Fibroblast of mammary gland (primary cell): ENCODE results near the gene PPARA.

Experiments used
- DNase-seq: peaks from one replicate; pipeline ENCODE4 v3.0.0-alpha.2; 2010; ENCODE audit warnings: low read depth
- H3K4me3 ChIP-seq: 2 replicates; pipeline ENCODE4 v1.5.1; 2011; ENCODE audit warnings: low read depth, mild to moderate bottlenecking, low read length, moderate library complexity; ENCODE audit not compliant: control insufficient read depth
- TF ChIP-seq, protein P1 (sequence below): conservative IDR thresholded peaks from 2 replicates; pipeline ENCODE4 v1.5.1; 2011; ENCODE audit warnings: low read depth, low read length, inconsistent platforms; ENCODE audit not compliant: control insufficient read depth, insufficient read depth

Gene PPARA

GRCh38 chr22:46104881-46105493, 45.3 kb upstream of the PPARA start:
- DNase-seq = no peak
- H3K4me3 ChIP-seq = no peak overlapping the region
- TF ChIP-seq, protein P1, sequence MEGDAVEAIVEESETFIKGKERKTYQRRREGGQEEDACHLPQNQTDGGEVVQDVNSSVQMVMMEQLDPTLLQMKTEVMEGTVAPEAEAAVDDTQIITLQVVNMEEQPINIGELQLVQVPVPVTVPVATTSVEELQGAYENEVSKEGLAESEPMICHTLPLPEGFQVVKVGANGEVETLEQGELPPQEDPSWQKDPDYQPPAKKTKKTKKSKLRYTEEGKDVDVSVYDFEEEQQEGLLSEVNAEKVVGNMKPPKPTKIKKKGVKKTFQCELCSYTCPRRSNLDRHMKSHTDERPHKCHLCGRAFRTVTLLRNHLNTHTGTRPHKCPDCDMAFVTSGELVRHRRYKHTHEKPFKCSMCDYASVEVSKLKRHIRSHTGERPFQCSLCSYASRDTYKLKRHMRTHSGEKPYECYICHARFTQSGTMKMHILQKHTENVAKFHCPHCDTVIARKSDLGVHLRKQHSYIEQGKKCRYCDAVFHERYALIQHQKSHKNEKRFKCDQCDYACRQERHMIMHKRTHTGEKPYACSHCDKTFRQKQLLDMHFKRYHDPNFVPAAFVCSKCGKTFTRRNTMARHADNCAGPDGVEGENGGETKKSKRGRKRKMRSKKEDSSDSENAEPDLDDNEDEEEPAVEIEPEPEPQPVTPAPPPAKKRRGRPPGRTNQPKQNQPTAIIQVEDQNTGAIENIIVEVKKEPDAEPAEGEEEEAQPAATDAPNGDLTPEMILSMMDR = no peak

GRCh38 chr22:46105494-46106278, 44.6 kb upstream of the PPARA start:
- no peak overlapping the region for H3K4me3 ChIP-seq
- peak; percentile 86 for DNase-seq
- TF ChIP-seq, protein P1 = no peak

- no peak for DNase-seq
- TF ChIP-seq, protein P1 = no peak
- H3K4me3 ChIP-seq = no peak overlapping the region
These were observed 43.9 kb upstream of the PPARA start for GRCh38 chr22:46106279-46107022.

DNA sequence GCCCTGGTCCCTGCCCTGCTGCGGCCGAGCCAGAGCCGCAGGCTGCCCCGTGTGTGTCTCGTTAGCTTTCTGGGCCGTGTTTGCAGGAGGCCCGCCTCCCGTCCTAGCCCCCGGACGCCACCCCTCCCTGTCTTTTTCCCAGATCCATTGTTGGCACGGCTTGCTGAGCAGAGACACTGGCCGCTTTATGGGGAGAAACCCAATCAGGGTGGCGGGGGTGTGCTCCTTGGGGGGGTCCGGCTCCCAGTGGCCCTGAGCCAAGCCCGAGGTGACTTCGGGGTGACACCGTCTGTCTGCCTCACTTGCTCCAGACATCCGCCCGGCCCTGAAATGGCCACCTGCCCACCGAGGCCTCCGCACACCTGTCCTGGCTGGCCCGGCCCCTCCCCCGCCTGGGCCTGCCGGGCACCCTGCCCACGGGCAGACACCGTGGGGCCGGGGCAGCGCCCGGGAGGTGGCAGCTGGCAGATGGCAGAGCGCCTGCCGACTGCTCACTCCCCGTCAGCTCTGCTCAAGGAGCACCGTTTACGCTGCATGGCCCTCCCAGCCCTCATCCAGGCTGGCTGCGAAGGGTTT, 43.1 kb upstream of the PPARA start:
- TF ChIP-seq, protein P1 = no peak
- H3K4me3 ChIP-seq = no peak overlapping the region
- DNase-seq = peak; percentile 37

- no peak overlapping the region for H3K4me3 ChIP-seq
- TF ChIP-seq, protein P1 = no peak
- peak; percentile 62 for DNase-seq
These were observed 42.4 kb upstream of the PPARA start for GRCh38 chr22:46107753-46108563.
